Activated T-cell treated with anti-CD3 and anti-CD28 coated beads, Interleukin-2, amount 50 U/mL, for 24 hours (primary cell): ENCODE data around the gene NAT9.

Source experiments
- DNase-seq: peaks from one replicate; pipeline ENCODE4 v3.0.0-alpha.2; 2020
- H3K27ac Mint-ChIP-seq: 2 replicates; pipeline ENCODE4 v1.8.0; 2020; ENCODE audit warnings: mild to moderate bottlenecking, mixed read lengths
- H3K27me3 Mint-ChIP-seq: 2 replicates; pipeline ENCODE4 v1.8.0; 2020; ENCODE audit warnings: mixed read lengths
- H3K36me3 Mint-ChIP-seq: 2 replicates; pipeline ENCODE4 v1.8.0; 2020; ENCODE audit warnings: low read depth, mixed read lengths
- H3K4me1 Mint-ChIP-seq: 2 replicates; pipeline ENCODE4 v1.8.0; 2020; ENCODE audit warnings: low read depth, mixed read lengths
- H3K4me3 Mint-ChIP-seq: 2 replicates; pipeline ENCODE4 v1.8.0; 2020; ENCODE audit warnings: mild to moderate bottlenecking, moderate library complexity, mixed read lengths
- H3K9me3 Mint-ChIP-seq: 2 replicates; pipeline ENCODE4 v1.8.0; 2020; ENCODE audit warnings: mixed read lengths

The NAT9 gene

GRCh38 chr17:74812109-74813009 lies 36.2 kb upstream of the NAT9 start:
- Mint-ChIP-seq H3K36me3 (peaks cover 52% of the 10 kb centered on the region), H3K9me3 (no peaks in the 10 kb centered on the region), H3K4me1 (no peaks in the 10 kb centered on the region), H3K4me3 (no peak overlapping the region), H3K27ac (no peak overlapping the region), H3K27me3 (no peaks in the 10 kb centered on the region)
- DNase-seq = no peak

DNA sequence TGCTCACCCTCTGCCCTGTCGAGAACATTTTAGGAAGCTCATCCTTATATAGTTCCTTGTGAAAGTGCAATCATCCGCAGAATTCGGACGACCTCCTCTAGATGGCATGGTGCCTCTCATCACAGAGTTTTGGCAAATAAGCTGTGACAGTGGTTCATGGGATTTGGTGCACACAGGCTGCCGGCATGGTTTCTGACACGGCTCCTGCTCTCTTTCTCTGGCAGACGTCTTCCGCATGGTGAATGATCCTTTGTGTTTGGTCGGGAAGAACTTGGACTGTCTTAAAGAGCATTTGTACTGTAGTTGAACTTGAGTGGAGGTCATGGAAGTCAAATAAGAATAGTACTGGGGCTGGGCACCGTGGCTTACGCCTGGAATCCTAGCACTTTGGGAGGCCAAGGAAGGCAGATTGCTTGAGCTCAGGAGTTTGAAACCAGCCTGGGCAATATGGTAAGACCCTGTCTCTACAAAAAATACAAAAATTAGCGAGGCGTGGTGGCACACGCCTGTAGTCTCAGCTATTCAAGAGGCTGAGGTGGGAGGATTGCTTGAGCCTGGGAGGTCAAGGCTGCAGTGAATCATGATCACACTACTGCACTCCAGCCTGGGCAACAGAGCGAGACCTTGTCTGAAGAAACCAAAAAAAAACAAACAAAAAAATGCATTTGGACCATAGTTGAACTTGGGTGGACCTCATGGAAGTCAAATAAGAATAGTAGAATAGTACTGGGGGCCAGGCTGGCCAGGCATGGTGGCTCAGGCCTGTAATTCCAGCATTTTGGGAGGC lies 34.7 kb upstream of the NAT9 start:
- DNase-seq = no peak
- Mint-ChIP-seq H3K36me3 (peaks cover 48% of the 10 kb centered on the region), H3K9me3 (no peaks in the 10 kb centered on the region), H3K27me3 (no peaks in the 10 kb centered on the region), H3K4me3 (no peak overlapping the region), H3K27ac (no peak overlapping the region), H3K4me1 (no peaks in the 10 kb centered on the region)

- Mint-ChIP-seq H3K4me3 (no peak overlapping the region), H3K4me1 (no peaks in the 10 kb centered on the region), H3K27me3 (no peaks in the 10 kb centered on the region), H3K36me3 (peaks cover 53% of the 10 kb centered on the region), H3K9me3 (no peaks in the 10 kb centered on the region), H3K27ac (no peak overlapping the region)
- DNase-seq = no peak
Observed at GRCh38 chr17:74808714-74809430, 32.7 kb upstream of the NAT9 start.

GRCh38 chr17:74807925-74808324 lies 31.8 kb upstream of the NAT9 start:
- Mint-ChIP-seq H3K4me3 (no peak overlapping the region), H3K27me3 (no peaks in the 10 kb centered on the region), H3K9me3 (no peaks in the 10 kb centered on the region), H3K36me3 (peaks cover 54% of the 10 kb centered on the region), H3K27ac (no peak overlapping the region), H3K4me1 (no peaks in the 10 kb centered on the region)
- no peak for DNase-seq

- H3K9me3 Mint-ChIP-seq = no peaks in the 10 kb centered on the region
- no peak for DNase-seq
- H3K36me3 Mint-ChIP-seq = peaks cover 54% of the 10 kb centered on the region
- no peak overlapping the region for H3K27ac Mint-ChIP-seq
- no peaks in the 10 kb centered on the region for H3K4me1 Mint-ChIP-seq
- H3K27me3 Mint-ChIP-seq = no peaks in the 10 kb centered on the region
- no peak overlapping the region for H3K4me3 Mint-ChIP-seq
Observed at GRCh38 chr17:74807441-74807840, 31.3 kb upstream of the NAT9 start.

GRCh38 chr17:74806334-74806733 lies 30.2 kb upstream of the NAT9 start:
- Mint-ChIP-seq H3K4me1 (no peaks in the 10 kb centered on the region), H3K27ac (no peak overlapping the region), H3K4me3 (no peak overlapping the region), H3K9me3 (no peaks in the 10 kb centered on the region), H3K36me3 (peaks cover 58% of the 10 kb centered on the region), H3K27me3 (no peaks in the 10 kb centered on the region)
- no peak for DNase-seq

- peaks cover 61% of the 10 kb centered on the region for H3K36me3 Mint-ChIP-seq
- no peak overlapping the region for H3K27ac Mint-ChIP-seq
- H3K9me3 Mint-ChIP-seq = no peaks in the 10 kb centered on the region
- H3K27me3 Mint-ChIP-seq = no peaks in the 10 kb centered on the region
- H3K4me1 Mint-ChIP-seq = no peaks in the 10 kb centered on the region
- no peak overlapping the region for H3K4me3 Mint-ChIP-seq
- DNase-seq = no peak
Observed at GRCh38 chr17:74805591-74805991, 29.4 kb upstream of the NAT9 start.

DNA sequence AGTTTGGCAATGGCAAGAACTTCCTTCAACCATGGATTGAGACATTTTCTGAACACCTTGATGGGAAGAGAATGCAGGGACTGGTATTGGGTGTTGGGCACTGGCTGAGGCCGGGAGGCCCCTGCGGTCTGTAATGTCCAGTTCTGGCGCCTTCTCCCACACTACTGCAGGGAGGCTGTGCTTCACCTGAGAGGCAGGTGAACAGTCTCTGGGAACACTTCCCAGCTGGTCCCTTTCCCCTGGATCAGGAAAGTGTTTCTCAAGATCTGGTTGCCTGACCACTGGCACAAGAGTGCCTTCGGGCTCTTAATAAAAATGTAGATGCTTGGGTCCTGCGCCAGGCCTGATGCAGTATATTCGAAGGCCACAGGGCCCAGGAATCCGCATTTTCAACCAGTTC lies 28.5 kb upstream of the NAT9 start:
- H3K4me3 Mint-ChIP-seq = no peak overlapping the region
- peaks cover 65% of the 10 kb centered on the region for H3K36me3 Mint-ChIP-seq

DNA sequence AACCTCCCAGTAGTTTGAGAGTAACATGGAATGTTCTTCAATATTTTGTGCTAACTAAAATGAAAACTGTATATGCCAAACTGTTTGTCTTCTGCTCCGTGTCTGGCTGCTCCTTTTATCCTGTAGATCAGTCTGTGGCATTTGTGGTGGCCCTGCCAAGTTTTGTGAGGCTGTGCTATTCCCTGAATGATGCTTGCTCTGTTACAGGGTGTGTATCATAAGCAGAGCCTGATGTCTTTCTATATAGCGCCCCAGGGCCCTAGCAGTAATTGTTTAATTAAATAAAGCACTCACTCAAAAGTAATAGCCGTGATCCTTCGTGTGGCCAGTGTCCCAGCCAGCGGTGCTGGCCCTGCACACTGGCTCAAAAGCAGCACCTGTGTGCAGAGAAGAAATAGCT lies 27.8 kb upstream of the NAT9 start:
- Mint-ChIP-seq H3K27me3 (no peaks in the 10 kb centered on the region), H3K27ac (no peak overlapping the region), H3K36me3 (peaks cover 70% of the 10 kb centered on the region), H3K9me3 (no peaks in the 10 kb centered on the region), H3K4me3 (no peak overlapping the region), H3K4me1 (no peaks in the 10 kb centered on the region)
- no peak for DNase-seq

More for the DNA sequence above, 28.5 kb upstream of the NAT9 start:
- Mint-ChIP-seq H3K4me1 (no peaks in the 10 kb centered on the region), H3K27me3 (no peaks in the 10 kb centered on the region), H3K9me3 (no peaks in the 10 kb centered on the region), H3K27ac (no peak overlapping the region)
- DNase-seq = no peak

GRCh38 chr17:74803388-74803930 lies 27.3 kb upstream of the NAT9 start:
- DNase-seq = no peak
- Mint-ChIP-seq H3K4me3 (no peak overlapping the region), H3K27ac (no peak overlapping the region), H3K36me3 (peaks cover 73% of the 10 kb centered on the region), H3K4me1 (no peaks in the 10 kb centered on the region), H3K9me3 (no peaks in the 10 kb centered on the region), H3K27me3 (no peaks in the 10 kb centered on the region)

DNA sequence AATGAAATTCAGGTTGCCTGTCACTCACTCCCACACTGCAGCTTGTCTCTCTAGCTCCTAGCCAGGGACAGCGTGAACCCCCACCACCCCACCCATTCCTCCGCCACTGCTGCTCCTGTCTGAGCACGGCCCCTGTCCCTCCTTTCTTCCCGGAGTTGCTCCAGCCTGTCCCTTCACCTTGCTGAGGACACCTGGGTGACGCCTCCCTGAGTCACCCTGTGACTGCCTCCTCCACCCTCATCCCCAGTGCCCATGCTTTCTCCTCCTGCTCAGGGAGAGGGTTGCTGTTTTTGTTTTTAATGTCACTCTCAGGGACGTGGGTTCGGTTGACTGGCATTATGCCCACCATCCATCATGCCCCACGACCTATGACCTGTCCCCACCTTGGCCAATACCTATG lies 25.8 kb upstream of the NAT9 start:
- Mint-ChIP-seq H3K27me3 (no peaks in the 10 kb centered on the region), H3K36me3 (peaks cover 77% of the 10 kb centered on the region), H3K9me3 (no peaks in the 10 kb centered on the region), H3K4me1 (no peaks in the 10 kb centered on the region), H3K27ac (no peak overlapping the region), H3K4me3 (no peak overlapping the region)
- no peak for DNase-seq

GRCh38 chr17:74800531-74800930 lies 24.4 kb upstream of the NAT9 start:
- H3K4me3 Mint-ChIP-seq = no peak overlapping the region
- H3K4me1 Mint-ChIP-seq = no peaks in the 10 kb centered on the region
- H3K9me3 Mint-ChIP-seq = no peaks in the 10 kb centered on the region
- H3K27me3 Mint-ChIP-seq = no peaks in the 10 kb centered on the region
- H3K27ac Mint-ChIP-seq = no peak overlapping the region
- peaks cover 85% of the 10 kb centered on the region for H3K36me3 Mint-ChIP-seq
- no peak for DNase-seq

DNA sequence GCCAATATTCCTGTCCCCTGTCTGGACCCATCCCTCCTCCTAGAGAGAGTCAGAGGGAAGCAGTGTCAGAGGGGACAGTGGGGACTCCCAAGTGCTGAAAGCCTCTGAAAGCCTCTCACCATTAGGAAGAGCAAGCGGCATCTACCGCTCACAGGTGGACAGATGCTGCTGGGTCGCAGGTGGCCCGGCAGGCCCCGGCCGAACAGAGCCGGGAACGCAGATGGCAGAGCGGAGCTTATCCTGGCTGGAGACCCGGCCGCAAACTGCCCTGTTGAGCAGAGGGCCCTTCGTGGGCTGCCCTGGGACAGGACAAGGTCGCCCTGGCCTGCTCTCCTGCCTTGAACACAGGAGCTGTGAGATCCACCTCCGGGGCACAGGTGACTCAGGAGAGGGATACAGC lies 23.0 kb upstream of the NAT9 start:
- Mint-ChIP-seq H3K27ac (no peak overlapping the region), H3K36me3 (peaks cover 88% of the 10 kb centered on the region), H3K4me3 (no peak overlapping the region), H3K4me1 (no peaks in the 10 kb centered on the region), H3K27me3 (no peaks in the 10 kb centered on the region), H3K9me3 (no peaks in the 10 kb centered on the region)
- DNase-seq = no peak

DNA sequence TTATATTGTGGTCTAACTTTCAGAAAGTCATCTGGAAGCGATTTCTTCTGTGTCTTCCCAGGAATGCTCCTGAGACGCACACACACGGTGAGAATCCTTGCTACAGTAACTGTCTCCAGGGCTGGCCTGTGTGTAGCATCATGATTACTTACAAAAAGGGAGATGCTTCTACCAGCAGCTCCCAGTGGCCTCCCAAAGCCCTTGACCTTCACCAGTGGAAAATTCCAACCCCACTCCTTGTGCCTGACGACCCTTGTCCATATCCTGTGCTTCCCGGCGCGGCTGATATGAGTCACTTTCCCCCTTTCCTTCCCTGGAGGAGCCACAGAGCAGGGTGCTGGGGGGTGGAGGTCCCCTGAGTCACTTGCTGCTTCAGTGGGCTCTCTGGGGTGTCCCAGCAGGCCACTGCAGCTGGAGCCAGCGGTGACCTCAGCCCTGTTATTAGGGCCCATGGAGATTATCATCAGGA lies 22.1 kb upstream of the NAT9 start:
- Mint-ChIP-seq H3K36me3 (peaks cover 89% of the 10 kb centered on the region), H3K27ac (no peak overlapping the region), H3K4me3 (no peak overlapping the region), H3K27me3 (no peaks in the 10 kb centered on the region), H3K4me1 (no peaks in the 10 kb centered on the region), H3K9me3 (no peaks in the 10 kb centered on the region)
- no peak for DNase-seq
